GM23338 (cell line): ENCODE results near the gene NOP56. TPM values are rescaled to one million over a fixed set of nuclear protein-coding genes. Genes with fewer than 3 reads are reported as not detected.
A peak's percentile ranks its signal among the peaks of the same experiment; 100 is the strongest.

Experiments
- ATAC-seq: fragments of 200-7000 bp; cut with Tn5 transposase; 3 replicates; pipeline ENCODE4 v1.9.1; 2020
- DNase-seq: peaks from one replicate; pipeline ENCODE4 v3.0.0-alpha.2; 2015; ENCODE audit warnings: low spot score
- H2AFZ ChIP-seq: fragments of 200-600 bp; sonication (generic); 2 replicates; pipeline ENCODE4 v1.8.0; 2016; ENCODE audit warnings: antibody characterized with exemption, mild to moderate bottlenecking, moderate library complexity
- H3F3A ChIP-seq: fragments of 200-600 bp; sonication (generic); replicated peaks from 2 replicates; pipeline ENCODE4 v1.8.0; 2017; ENCODE audit warnings: antibody characterized with exemption, mixed run types, low read depth
- H3K27ac ChIP-seq: fragments of 200-600 bp; sonication (generic); 2 replicates; pipeline ENCODE4 v1.6.1; 2016; ENCODE audit warnings: low read depth
- H3K27me3 ChIP-seq: fragments of 200-600 bp; sonication (generic); 2 replicates; pipeline ENCODE4 v1.8.0; 2016; ENCODE audit warnings: mild to moderate bottlenecking, mixed run types, moderate library complexity; ENCODE audit not compliant: insufficient read depth
- H3K36me3 ChIP-seq: fragments of 200-600 bp; sonication (generic); 2 replicates; pipeline ENCODE4 v1.8.0; 2016; ENCODE audit warnings: mild to moderate bottlenecking; ENCODE audit not compliant: insufficient read depth
- H3K4me1 ChIP-seq: fragments of 200-600 bp; sonication (generic); 2 replicates; pipeline ENCODE4 v1.8.0; 2016; ENCODE audit warnings: mild to moderate bottlenecking, moderate library complexity; ENCODE audit not compliant: insufficient read depth
- H3K4me2 ChIP-seq: fragments of 200-600 bp; sonication (generic); 2 replicates; pipeline ENCODE4 v1.7.1; 2017; ENCODE audit warnings: mixed run types
- H3K4me3 ChIP-seq: fragments of 200-600 bp; sonication (generic); 2 replicates; pipeline ENCODE4 v1.6.1; 2016; ENCODE audit warnings: mixed run types
- H3K79me2 ChIP-seq: fragments of 200-600 bp; sonication (generic); replicated peaks from 2 replicates; pipeline ENCODE4 v1.8.0; 2017; ENCODE audit warnings: mild to moderate bottlenecking; ENCODE audit not compliant: insufficient read depth
- H3K9me2 ChIP-seq: fragments of 200-600 bp; sonication (generic); 2 replicates; pipeline ENCODE4 v1.8.0; 2017; ENCODE audit not compliant: insufficient read depth
- H4K20me1 ChIP-seq: fragments of 200-600 bp; sonication (generic); replicated peaks from 2 replicates; pipeline ENCODE4 v1.8.0; 2017; ENCODE audit warnings: mild to moderate bottlenecking; ENCODE audit not compliant: insufficient read depth
- H3K27ac Mint-ChIP-seq: 2 replicates; pipeline ENCODE4 v1.8.0; 2020; ENCODE audit warnings: inconsistent platforms, mild to moderate bottlenecking, moderate library complexity, mixed read lengths
- H3K27me3 Mint-ChIP-seq: 3 replicates; pipeline ENCODE4 v1.8.0; 2022; ENCODE audit warnings: low read depth, mild to moderate bottlenecking, moderate library complexity, mixed read lengths, inconsistent platforms; ENCODE audit not compliant: insufficient read depth, poor library complexity
- H3K36me3 Mint-ChIP-seq: 3 replicates; pipeline ENCODE4 v1.8.0; 2021; ENCODE audit warnings: low read depth, mild to moderate bottlenecking, inconsistent platforms, moderate library complexity, mixed read lengths
- H3K4me1 Mint-ChIP-seq: 3 replicates; pipeline ENCODE4 v1.8.0; 2020; ENCODE audit warnings: mild to moderate bottlenecking, inconsistent platforms, mixed read lengths
- H3K4me3 Mint-ChIP-seq: 3 replicates; pipeline ENCODE4 v1.8.0; 2021; ENCODE audit warnings: moderate library complexity, mild to moderate bottlenecking, inconsistent platforms, mixed read lengths
- H3K9me3 Mint-ChIP-seq: 3 replicates; pipeline ENCODE4 v1.8.0; 2020; ENCODE audit warnings: moderate library complexity, mild to moderate bottlenecking, inconsistent platforms, mixed read lengths
- EZH2phosphoT487 ChIP-seq: fragments of 200-600 bp; sonication (generic); IDR thresholded peaks from one replicate; pipeline ENCODE4 v1.8.1; 2018; ENCODE audit warnings: antibody characterized with exemption; ENCODE audit not compliant: unreplicated experiment
- JUNB ChIP-seq: IDR thresholded peaks from one replicate; pipeline ENCODE4 v1.6.1; 2016; ENCODE audit warnings: antibody characterized with exemption; ENCODE audit not compliant: unreplicated experiment
- STAT1 ChIP-seq: IDR thresholded peaks from one replicate; pipeline ENCODE4 v1.6.1; 2016; ENCODE audit warnings: antibody characterized with exemption; ENCODE audit not compliant: unreplicated experiment
- ZNF114 ChIP-seq: fragments of 250-450 bp; sonication (Bioruptor Pico); IDR thresholded peaks from 2 replicates; pipeline ENCODE4 v1.5.0; 2020; ENCODE audit warnings: mild to moderate bottlenecking, moderate library complexity
- polyA plus RNA-seq: library from polyadenylated mRNA; unstranded; fragments of >200 nt; fragmentation: Nextera tagmentation; extraction: Ambion mirVana; gene quantifications from 2 replicates; pipeline ENCODE4 v1.2.1, GENCODE V29; 2016
- total RNA-seq: library from RNA; depleted of rRNA; stranded (reverse); fragments of >200 nt; shearing (Covaris generic); gene quantifications from 2 replicates; pipeline ENCODE4 v1.2.3, GENCODE V29; 2014
- TF ChIP-seq, protein P1 (sequence below): IDR thresholded peaks from 2 replicates; pipeline ENCODE4 v1.6.1; 2016; ENCODE audit warnings: antibody characterized with exemption
- TF ChIP-seq, protein P2 (sequence below), 2 experiments: fragments of 200-600 bp in 1 of 2; sonication (generic) in 1 of 2; conservative IDR thresholded peaks; 2 replicates each; pipeline versions ENCODE4 v1.5.1 to v1.6.1; 2016 to 2017; ENCODE audit warnings: antibody characterized with exemption in 2 of 2, low read depth in 2 of 2, mild to moderate bottlenecking in 2 of 2, moderate library complexity in 1 of 2
- TF ChIP-seq, protein P3 (sequence below): fragments of 250-450 bp; sonication (Bioruptor Pico); IDR thresholded peaks from 2 replicates; pipeline ENCODE4 v1.5.0; 2020; ENCODE audit warnings: mild to moderate bottlenecking, moderate library complexity

The NOP56 gene
- total and polyA plus RNA-seq, 2 experiments from 2014 or later, result 447 to 576 TPM

DNA sequence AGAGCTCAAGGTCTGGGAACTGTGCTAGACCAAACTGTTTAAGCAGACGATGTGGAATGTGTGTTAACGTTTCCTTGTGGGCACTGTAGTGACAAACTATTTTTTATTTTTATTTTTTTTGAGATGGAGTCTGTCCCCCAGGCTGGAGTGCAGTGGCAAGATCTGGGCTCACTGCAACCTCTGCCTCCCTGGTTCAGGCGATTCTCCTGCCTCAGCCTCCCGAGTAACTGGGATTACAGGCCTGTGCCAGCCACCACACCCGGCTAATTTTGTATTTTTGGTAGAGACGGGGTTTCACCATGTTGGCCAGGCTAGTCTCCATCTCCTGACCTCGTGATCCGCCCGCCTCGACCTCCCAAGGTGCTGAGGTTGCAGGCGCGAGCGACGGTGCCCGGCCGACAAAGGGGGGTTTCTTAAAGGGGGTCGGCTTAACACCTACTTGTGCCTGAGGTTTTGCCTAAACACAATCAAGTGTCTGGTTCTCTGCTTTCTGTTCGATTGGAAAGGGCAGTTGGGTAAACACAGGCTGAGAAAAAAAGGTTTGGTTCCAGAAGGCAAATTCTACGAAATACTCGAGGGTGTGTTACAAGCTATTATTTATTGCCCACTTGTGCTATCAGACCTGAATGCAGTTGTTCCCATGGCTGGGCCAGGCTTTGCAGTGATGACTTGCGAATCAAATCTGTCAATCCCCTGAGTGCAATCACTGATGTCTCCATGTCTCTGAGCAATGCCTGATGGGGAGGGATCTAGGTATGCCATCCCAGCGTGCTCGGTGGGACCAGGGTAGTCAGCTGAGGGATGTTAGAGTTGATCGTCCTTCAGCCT is 1.3 kb downstream of the NOP56 start:
- Mint-ChIP-seq H3K9me3 (peaks cover 4% of the 10 kb centered on the region), H3K4me1 (peaks cover 20% of the 10 kb centered on the region), H3K36me3 (peaks cover 63% of the 10 kb centered on the region), H3K27me3 (peaks cover 26% of the 10 kb centered on the region), H3K4me3 (peak overlapping the region; percentile 94), H3K27ac (peak overlapping the region; percentile 86)
- H3K4me2 ChIP-seq, result peak overlapping the region; percentile 100
- ATAC-seq, result no peak
- H3K79me2 ChIP-seq, result peaks cover 48% of the 10 kb centered on the region
- peak overlapping the region; percentile 85 for H3K27ac ChIP-seq
- H3K36me3 ChIP-seq, result peaks cover 55% of the 10 kb centered on the region
- peaks cover 58% of the 10 kb centered on the region for H3F3A ChIP-seq
- H4K20me1 ChIP-seq, result peaks cover 50% of the 10 kb centered on the region
- H3K9me2 ChIP-seq, result no peaks in the 10 kb centered on the region
- no peak for TF ChIP-seq EZH2phosphoT487
- no peak for TF ChIP-seq ZNF114
- no peak for TF ChIP-seq JUNB
- H3K4me3 ChIP-seq, result peak overlapping the region; percentile 99
- DNase-seq, result no peak
- H2AFZ ChIP-seq, result no peak overlapping the region
- H3K4me1 ChIP-seq, result peaks cover 15% of the 10 kb centered on the region
- H3K27me3 ChIP-seq, result no peaks in the 10 kb centered on the region

DNA sequence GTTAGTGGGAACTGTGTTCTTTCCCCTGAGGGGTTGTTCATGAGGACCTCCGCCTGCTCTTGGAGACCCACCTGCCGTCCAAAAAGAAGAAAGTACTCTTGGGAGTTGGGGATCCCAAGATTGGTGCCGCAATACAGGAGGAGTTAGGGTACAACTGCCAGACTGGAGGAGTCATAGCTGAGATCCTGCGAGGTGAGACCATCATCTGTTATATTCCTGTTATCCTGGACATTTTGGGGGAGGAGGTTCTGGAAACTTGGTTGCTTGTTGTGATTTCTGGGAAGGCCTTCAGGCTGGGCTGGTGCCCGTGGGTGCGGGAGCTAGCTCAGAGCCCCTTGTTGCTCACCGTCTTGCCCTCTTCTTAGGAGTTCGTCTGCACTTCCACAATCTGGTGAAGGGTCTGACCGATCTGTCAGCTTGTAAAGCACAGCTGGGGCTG is 2.0 kb downstream of the NOP56 start:
- H2AFZ ChIP-seq, result no peak overlapping the region
- H3K9me2 ChIP-seq, result no peaks in the 10 kb centered on the region
- ATAC-seq, result no peak
- H3K4me3 Mint-ChIP-seq, result peak overlapping the region; percentile 94
- H3K27me3 Mint-ChIP-seq, result peaks cover 30% of the 10 kb centered on the region
- peaks cover 20% of the 10 kb centered on the region for H3K4me1 Mint-ChIP-seq
- H3K4me1 ChIP-seq, result peaks cover 15% of the 10 kb centered on the region
- H4K20me1 ChIP-seq, result peaks cover 53% of the 10 kb centered on the region
- H3F3A ChIP-seq, result peaks cover 64% of the 10 kb centered on the region
- H3K27me3 ChIP-seq, result no peaks in the 10 kb centered on the region
- peaks cover 56% of the 10 kb centered on the region for H3K36me3 ChIP-seq
- H3K36me3 Mint-ChIP-seq, result peaks cover 69% of the 10 kb centered on the region
- peaks cover 48% of the 10 kb centered on the region for H3K79me2 ChIP-seq
- H3K9me3 Mint-ChIP-seq, result peaks cover 4% of the 10 kb centered on the region
- H3K27ac Mint-ChIP-seq, result peak overlapping the region; percentile 86
- H3K4me3 ChIP-seq, result peak overlapping the region; percentile 99
- no peak for DNase-seq
- H3K27ac ChIP-seq, result peak overlapping the region; percentile 85
- peak overlapping the region; percentile 100 for H3K4me2 ChIP-seq
- no peak for TF ChIP-seq STAT1
- TF ChIP-seq, protein P1, sequence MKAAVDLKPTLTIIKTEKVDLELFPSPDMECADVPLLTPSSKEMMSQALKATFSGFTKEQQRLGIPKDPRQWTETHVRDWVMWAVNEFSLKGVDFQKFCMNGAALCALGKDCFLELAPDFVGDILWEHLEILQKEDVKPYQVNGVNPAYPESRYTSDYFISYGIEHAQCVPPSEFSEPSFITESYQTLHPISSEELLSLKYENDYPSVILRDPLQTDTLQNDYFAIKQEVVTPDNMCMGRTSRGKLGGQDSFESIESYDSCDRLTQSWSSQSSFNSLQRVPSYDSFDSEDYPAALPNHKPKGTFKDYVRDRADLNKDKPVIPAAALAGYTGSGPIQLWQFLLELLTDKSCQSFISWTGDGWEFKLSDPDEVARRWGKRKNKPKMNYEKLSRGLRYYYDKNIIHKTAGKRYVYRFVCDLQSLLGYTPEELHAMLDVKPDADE, result no peak
- no peak for TF ChIP-seq ZNF114
- TF ChIP-seq, protein P2, sequence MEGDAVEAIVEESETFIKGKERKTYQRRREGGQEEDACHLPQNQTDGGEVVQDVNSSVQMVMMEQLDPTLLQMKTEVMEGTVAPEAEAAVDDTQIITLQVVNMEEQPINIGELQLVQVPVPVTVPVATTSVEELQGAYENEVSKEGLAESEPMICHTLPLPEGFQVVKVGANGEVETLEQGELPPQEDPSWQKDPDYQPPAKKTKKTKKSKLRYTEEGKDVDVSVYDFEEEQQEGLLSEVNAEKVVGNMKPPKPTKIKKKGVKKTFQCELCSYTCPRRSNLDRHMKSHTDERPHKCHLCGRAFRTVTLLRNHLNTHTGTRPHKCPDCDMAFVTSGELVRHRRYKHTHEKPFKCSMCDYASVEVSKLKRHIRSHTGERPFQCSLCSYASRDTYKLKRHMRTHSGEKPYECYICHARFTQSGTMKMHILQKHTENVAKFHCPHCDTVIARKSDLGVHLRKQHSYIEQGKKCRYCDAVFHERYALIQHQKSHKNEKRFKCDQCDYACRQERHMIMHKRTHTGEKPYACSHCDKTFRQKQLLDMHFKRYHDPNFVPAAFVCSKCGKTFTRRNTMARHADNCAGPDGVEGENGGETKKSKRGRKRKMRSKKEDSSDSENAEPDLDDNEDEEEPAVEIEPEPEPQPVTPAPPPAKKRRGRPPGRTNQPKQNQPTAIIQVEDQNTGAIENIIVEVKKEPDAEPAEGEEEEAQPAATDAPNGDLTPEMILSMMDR (conservative IDR thresholded peaks at IDR 0.05; ENCODE audit: low read depth in 2 of 2), result no peak
- TF ChIP-seq, protein P3, sequence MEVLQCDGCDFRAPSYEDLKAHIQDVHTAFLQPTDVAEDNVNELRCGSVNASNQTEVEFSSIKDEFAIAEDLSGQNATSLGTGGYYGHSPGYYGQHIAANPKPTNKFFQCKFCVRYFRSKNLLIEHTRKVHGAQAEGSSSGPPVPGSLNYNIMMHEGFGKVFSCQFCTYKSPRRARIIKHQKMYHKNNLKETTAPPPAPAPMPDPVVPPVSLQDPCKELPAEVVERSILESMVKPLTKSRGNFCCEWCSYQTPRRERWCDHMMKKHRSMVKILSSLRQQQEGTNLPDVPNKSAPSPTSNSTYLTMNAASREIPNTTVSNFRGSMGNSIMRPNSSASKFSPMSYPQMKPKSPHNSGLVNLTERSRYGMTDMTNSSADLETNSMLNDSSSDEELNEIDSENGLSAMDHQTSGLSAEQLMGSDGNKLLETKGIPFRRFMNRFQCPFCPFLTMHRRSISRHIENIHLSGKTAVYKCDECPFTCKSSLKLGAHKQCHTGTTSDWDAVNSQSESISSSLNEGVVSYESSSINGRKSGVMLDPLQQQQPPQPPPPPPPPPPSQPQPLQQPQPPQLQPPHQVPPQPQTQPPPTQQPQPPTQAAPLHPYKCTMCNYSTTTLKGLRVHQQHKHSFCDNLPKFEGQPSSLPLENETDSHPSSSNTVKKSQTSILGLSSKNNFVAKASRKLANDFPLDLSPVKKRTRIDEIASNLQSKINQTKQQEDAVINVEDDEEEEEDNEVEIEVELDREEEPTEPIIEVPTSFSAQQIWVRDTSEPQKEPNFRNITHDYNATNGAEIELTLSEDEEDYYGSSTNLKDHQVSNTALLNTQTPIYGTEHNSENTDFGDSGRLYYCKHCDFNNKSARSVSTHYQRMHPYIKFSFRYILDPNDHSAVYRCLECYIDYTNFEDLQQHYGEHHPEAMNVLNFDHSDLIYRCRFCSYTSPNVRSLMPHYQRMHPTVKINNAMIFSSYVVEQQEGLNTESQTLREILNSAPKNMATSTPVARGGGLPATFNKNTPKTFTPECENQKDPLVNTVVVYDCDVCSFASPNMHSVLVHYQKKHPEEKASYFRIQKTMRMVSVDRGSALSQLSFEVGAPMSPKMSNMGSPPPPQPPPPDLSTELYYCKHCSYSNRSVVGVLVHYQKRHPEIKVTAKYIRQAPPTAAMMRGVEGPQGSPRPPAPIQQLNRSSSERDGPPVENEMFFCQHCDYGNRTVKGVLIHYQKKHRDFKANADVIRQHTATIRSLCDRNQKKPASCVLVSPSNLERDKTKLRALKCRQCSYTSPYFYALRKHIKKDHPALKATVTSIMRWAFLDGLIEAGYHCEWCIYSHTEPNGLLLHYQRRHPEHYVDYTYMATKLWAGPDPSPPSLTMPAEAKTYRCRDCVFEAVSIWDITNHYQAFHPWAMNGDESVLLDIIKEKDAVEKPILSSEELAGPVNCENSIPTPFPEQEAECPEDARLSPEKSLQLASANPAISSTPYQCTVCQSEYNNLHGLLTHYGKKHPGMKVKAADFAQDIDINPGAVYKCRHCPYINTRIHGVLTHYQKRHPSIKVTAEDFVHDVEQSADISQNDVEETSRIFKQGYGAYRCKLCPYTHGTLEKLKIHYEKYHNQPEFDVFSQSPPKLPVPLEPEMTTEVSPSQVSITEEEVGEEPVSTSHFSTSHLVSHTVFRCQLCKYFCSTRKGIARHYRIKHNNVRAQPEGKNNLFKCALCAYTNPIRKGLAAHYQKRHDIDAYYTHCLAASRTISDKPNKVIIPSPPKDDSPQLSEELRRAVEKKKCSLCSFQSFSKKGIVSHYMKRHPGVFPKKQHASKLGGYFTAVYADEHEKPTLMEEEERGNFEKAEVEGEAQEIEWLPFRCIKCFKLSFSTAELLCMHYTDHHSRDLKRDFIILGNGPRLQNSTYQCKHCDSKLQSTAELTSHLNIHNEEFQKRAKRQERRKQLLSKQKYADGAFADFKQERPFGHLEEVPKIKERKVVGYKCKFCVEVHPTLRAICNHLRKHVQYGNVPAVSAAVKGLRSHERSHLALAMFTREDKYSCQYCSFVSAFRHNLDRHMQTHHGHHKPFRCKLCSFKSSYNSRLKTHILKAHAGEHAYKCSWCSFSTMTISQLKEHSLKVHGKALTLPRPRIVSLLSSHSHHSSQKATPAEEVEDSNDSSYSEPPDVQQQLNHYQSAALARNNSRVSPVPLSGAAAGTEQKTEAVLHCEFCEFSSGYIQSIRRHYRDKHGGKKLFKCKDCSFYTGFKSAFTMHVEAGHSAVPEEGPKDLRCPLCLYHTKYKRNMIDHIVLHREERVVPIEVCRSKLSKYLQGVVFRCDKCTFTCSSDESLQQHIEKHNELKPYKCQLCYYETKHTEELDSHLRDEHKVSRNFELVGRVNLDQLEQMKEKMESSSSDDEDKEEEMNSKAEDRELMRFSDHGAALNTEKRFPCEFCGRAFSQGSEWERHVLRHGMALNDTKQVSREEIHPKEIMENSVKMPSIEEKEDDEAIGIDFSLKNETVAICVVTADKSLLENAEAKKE (CRISPR knock-in tag), result no peak
